HG03571 (cell line): ENCODE measurements around the gene WDR5.

ENCODE experiments used
- ATAC-seq: cut with Tn5 transposase; IDR thresholded peaks from one replicate; pipeline ENCODE4 v1.9.1; 2021; ENCODE audit not compliant: unreplicated experiment

Gene WDR5

DNA sequence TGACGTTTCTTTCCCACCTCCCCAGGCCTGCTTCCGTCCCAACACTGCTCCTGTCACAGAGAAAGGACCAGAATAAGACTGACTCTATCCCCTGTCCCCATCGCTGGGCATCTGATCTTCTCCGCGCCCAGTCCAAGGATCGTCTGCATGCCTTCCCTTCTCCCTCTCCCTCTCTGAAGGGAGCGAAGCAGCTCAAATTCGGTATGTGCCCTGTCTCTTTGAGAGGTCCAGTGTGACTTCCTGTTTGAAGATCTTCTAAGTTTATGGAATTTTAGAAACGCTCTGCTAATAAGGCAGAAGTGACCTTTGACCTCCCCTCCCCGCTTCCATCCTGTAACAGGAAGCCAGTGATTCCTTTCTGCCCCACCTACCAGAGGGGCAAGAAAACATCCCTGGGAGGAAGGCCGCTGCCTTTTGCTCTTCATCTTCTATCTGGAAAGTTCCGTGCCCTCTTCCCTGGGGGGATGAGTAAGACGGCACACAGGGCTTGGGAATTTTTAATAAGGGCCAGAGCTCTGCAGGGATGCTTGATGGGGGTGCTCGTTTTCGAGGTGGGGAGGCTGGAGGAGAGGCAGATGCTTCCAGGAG, 69.2 kb downstream of the WDR5 start:
- no peak for ATAC-seq

- ATAC-seq: no peak
Measured at GRCh38 chr9:134205672-134206310, 69.9 kb downstream of the WDR5 start.

DNA sequence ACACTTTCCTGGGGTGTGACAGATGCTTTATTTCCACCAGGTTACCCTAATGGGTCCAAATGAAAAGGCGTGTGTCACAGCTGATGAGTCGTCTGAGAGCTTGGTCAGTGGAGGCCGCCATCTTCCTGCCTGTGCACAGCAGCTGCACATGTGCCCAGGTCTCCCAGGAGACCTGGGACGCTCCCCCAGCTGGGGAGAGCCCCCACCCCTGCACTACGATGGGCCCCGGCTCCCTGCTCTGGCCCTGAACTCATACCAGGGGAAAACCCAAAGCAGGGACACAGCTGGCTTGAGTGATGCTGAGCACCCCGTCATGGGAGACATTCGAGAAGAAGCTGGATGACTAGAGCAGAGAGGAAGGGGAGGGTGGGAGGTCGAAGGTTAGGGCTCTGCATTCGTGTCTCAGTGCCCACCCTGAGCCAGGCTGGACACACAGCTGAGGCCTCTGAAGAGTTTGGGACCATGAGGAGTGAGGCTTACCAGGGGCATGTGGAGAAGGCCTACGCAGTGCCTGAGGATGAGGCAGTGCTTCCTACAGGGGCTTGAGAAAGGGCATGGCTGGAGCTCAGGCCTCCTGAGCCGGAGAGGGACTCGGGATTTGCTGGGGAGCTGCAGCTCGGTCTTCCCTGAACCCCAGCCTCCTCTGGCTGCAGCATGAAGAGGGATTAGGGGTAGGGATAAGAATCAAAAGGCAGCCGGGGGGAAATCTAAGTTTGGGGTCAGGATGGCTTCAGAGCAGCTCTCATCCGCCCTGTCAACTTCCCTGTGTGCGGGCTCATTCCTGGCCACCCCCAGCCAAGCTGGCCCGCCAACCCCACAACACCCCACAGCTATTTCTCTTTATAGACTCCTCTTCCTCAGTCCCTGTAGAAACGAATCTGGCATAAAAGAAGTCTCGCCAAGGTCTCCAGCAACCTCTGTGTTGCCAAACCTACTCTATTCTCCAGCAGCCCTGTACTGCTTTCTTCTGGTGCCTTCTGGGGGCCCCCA, 70.7 kb downstream of the WDR5 start:
- no peak for ATAC-seq

GRCh38 chr9:134208310-134208841, 72.5 kb downstream of the WDR5 start:
- ATAC-seq: no peak

- ATAC-seq: no peak
Measured at GRCh38 chr9:134208981-134209725, 73.3 kb downstream of the WDR5 start.
